NK-92 treated with Interleukin-12 subunit alpha and Interleukin-12 subunit beta, amount 100 ng/mL, for 24 hours (cell line): ENCODE measurements around the gene GMDS.
A peak's percentile ranks its signal among the peaks of the same experiment; 100 is the strongest.

Source experiments
- DNase-seq: peaks from one replicate; lab custom pipeline; 2025; lab: John Stamatoyannopoulos, UW

The GMDS gene

DNA sequence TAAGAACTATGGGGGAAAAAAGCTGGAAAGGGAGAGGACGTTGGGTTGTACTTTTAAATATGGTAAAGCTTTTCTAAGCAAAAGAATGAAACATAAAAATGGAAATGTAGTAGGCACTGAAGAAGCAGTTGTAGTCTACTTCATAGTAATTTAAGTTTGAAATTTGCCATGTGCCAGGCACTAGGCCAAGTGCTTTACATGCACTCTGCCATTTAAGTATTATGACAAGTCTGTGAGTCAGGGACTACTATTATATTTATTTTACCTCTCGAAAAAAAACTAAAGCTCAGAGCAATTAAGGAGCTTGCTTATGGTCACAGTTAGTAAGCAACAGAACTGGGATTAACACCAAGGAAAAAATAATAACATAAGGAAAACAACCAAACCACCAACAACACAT lies 257.8 kb downstream of the GMDS start:
- no peak for DNase-seq

DNA sequence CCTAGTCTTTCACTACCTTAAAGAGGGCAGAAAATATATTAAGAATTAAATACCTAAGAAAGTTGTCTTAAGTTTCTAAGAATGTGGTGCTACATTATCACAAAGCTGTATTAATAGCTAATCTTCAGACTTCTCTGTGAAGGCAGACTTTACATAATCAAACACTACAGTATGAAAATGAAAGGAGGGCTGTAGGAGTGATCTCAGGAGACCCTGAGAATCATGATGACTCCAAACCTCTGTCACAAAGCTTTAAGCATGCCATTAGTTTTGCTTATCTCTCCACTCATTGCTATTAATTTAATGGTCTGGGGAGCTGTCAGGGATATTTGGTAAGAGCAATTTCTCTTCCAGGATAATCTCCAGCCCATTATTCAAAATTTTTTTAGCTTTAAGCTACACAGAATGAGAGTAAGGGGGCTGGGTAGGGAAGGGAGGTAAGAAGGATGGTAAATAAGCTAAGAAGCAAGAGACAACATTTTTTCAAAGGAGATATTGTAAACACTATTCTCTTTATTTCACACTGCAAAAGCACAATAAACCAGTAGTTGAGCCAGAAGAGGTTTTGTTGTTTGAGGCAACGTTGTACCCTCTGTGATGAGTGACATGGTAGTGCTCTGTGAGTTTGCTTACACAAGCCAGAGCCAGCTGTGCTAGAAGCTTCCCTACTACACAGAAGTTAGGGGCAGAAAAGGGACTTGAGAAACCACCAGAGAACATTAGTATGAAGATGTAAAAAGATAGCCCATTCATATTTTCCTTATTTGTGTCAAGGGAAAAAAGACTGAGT lies 258.8 kb downstream of the GMDS start:
- no peak for DNase-seq

DNA sequence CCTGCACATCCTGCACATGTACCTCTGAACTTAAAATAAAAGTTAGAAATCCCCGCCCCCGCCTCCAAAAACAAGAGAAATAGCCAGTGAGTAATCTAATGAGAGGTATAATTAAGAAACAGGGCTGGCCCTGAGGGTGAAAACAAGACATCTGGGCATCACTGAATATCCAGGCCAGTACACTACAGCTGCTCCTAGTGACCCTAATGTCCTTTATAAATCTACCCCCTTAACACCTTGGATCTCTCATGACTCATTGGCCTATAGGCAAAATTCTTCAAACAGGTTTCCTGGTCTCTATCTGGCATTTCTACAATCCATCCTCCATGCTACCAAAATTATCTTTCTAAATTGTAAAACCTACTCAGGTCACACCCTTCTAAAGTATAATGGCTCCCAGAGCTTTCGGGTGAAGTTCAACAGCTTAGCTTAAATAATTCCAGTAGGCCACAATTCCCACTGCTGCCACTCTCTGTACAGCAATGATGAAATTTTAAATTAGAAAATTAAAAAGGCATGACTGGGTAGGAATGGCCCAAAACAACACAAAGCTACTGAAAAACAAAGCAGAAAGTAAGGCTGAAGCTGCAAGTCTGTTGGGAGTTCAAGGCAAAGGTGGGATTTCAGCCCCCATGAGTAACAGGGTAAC lies 260.9 kb downstream of the GMDS start:
- no peak for DNase-seq

DNA sequence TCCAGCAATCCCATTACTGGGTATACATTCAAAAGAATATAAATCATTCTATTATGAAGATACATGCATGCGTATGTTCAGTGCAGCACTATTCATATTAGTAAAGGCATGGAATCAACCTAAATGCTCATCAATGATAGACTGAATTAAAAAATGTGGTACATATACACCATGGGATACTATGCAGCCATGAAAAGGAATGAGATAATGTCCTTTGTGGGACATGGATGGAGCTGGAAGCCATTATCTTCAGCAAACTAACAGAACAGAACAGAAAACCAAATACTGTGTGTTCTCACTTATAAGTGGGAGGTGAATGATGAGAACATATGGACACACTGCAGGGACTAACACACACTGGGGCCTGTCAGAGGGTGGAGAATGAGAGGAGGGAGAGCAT lies 261.6 kb downstream of the GMDS start:
- no peak for DNase-seq

DNA sequence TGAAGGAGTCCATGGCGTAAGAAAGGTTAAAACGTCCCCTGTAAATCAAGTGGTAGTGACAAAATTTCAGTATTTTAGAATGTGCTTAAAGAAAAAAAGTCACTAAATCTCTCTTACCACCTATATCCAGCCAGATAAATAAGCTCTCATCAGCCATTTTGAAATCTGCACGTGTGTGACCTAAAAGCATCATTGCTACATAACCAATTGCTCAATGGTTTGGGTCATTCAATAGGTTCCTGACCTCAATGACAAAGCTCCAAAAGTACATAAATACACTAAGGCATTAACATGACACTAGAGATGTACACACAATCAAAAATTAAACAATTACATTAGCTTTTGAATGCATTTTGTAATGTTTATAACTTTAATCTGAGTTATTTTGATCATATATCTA lies 272.4 kb downstream of the GMDS start:
- DNase-seq: no peak

DNA sequence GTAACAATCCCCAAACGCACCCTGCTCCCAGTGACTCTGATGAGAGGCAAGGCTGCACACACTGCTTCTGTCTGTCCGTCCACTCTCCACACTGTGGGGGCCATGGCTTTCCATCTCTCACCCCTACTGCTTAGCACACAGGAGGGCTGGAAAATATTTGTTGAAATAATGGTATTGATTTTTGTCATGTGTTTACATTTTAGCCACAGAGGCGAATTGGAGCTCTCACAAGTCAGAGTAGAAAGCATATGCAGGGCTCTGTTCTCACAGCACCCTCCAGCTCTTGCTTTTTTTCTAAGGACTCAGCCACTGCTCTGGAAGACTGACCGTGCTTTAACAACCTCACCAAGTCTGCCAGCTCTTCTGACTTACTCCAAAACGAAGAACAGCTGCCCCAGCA lies 273.8 kb downstream of the GMDS start:
- DNase-seq: no peak

DNA sequence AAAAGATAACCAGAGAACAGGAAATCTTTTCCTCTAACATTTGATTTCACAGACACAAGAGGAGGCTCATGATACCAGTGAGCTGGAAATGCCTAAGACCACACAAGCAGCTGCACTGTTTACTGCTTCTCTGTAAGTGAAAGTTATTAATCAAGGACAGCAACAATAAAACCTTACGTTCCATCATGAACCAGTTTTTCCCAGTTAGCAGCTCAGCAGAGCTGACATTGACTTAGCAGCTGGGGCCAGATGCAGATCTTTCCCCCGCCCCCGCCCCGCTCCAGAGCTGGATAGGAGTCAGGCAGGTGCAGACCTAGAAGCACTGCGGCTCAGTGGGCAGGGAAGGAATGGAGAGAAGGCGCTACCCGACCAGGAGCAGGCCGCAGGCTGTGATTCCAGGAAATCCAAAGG lies 275.2 kb downstream of the GMDS start:
- DNase-seq: no peak

DNA sequence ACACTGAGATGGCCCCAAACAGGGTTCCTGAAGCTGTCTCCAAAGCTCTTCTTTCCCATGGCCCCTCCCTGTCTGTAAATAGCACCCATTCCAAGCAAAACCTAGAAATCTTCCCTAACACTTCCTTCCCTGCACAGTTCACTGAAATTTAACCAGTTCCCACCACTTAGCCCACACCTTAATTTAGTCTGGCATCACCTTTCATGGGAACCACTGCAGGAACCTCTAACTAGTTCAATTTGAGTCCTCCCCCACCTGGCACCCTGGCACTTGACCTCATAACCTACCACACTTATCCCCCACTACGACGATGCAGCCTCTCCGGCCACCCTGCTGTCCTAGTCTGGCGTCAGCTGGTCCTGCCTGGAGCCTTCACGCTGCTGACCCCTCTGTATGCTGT lies 278.7 kb downstream of the GMDS start:
- DNase-seq: no peak

DNA sequence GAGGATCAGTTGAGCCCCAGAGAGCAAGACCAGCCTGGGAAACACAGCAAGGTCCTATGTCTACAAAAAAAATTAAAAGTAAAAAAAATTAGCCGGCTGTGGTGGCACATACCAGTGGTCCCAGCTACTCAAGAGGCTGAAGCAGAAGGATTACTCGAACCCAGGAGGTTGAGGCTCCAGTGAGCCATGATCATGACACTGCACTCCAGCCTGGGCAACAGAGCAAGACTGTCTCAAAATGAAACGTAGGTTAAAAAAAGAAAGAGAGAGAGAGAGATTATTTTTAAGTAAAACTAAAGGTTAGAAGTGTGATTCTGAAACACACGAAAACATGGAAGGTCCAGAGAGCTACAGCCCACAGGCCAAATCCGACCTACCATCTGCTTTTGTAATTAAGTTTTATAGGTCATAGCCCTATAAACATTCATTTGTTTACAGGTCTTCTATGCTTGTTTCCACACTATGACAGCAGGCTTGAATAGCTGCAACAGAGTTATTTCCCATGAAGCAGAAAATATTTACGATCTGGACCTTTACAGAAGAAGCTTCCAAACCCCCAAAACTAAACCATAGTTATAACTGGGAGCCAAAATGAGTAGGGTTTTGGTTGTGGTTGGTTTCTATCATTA lies 279.7 kb downstream of the GMDS start:
- no peak for DNase-seq

DNA sequence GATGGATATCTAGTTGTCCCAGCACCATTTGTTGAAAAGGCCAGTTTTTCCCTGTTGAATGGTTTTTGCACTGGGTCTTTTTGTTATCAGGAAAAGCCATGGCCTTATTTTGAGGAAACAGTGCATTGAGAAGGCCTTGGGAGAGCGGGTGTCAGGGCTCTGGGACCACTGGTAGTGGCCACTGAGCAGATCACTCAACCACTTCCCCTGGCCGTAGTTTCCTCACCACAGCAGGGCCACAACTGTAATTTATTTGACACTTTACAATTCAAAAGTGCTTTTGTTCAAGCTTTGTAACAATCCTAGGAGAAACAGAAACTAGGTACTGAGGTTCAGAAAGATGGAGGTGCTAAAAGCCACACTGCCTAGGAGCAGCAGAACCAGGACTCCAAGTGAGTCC lies 281.8 kb downstream of the GMDS start:
- no peak for DNase-seq

DNA sequence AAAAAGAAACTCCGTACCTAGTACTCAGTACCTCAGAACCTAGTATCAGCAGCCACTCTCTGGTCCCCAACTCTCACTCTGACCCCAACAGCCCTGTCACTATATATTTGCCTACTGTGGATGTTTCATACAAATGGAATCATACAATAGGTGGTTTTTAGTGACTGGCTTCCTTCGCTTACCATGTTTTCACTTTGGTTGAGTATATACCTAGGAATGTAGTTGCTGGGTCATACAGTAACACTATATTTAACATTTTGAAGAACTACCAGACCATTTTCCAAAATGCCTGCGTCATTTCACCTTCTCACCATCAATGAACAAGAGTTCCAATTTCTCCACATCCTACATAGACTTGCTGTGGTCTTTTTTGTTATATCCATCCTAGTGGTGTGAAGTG lies 283.2 kb downstream of the GMDS start:
- no peak for DNase-seq

DNA sequence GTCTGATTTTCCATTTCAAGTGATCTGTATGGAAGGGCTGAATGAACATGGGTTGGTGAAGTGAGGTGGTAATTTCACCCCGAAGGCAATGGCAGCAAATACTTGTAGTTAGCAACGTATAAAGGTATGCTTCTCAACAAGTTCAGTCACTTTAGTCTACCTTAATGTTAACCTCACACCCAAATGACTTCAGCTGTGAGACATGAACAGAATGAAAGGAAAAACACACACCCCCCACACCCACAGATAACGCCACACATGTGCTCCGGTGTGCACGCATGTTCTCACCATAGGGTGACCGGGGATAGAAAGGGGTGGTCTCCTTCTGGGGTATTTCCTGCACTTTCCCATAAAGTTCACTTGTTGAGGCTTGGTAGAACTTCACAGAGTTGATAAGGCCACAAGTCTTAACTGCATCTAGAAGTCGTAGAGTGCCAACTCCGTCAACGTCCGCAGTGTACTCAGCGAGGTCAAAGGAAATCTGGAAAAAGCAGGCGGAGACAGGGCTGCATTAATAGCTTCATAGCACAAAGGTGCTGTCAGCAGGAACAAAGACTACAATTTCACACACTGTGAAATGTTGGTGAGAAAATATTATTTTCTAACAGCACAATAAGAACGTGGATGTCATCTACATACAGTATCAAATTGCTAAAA lies 284.8 kb downstream of the GMDS start:
- no peak for DNase-seq

DNA sequence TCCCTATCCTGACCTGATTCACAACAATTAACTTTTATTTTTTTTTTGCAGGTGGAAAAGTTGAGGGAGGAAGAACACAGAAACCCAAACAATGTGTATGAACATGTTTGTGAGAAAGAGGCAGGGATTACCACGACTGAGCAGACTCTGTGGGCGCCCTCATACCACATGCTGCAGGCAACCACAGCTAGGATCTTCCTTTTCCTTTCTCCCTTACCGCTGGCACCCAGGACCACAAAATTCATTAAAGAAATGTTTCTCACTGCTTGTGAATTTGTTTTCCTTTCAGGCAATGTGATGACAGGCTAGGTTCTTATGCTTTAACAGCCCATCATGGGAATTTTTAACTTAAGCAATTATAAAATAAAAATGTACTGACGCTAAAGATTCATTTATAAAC lies 287.1 kb downstream of the GMDS start:
- DNase-seq: no peak

DNA sequence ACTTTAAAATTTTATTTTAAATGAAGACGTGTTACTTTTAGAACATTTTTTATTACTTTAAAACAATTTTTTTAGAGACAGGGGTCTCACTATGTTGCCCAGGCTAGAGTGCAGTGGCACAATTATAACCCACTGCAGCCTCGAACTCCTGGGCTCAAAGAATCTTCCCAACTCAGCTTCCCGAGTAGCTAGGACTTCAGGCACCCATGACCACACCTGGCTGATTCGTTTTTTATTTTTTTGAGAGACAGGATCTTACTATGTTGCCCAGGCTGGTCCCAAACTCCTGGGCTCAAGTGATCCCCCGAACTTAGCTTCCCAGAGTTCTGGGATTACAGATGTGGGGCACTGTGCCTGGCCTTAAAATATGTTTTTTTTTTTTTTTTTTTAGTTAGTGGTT lies 287.7 kb downstream of the GMDS start:
- no peak for DNase-seq

DNA sequence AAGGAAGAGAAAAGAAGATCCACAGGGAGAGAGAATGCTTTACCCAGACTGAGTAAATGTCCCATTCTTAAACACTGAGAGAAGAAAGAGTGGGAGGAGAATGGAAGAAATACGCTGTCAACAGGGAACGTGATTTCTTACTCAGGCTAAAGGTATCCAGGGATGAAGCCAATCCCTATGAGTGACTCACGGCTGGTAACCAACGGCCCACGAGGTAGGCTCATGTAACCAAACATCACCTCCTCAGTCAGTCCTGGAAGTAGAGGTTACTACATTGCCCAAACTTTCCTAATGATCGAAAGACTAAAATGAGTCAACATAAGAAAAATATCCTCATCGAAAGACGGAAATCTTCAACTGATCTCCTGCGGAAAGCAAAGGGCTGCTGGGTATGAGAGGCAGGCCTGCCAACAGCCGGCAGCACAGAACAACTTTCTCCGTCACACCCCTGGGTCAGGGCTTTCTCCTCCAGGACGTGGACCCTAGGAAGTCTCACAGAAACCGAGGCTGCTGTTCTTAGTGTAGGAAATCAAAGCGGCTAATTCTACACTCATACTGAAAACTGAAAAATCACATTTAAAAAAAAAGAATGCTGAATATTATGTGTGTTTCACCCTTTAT lies 292.6 kb downstream of the GMDS start:
- no peak for DNase-seq

DNA sequence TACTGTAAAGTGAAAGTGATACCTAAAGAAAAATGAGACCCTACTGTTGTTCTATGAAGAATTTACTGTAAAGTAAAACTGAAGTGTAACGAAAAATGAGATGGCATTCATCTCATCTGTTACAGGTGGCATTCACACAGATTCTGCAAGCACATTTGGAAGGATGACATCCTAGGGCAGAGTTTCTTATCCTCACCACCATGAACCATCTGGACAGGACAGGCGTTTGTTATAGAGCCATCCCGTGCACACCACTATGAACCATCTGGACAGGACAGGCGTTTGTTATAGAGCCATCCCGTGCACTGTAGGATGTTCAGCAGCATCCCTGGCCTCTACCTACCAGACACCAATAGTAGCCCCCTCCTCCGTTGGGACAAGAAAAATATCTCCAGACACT lies 294.8 kb downstream of the GMDS start:
- DNase-seq: no peak

DNA sequence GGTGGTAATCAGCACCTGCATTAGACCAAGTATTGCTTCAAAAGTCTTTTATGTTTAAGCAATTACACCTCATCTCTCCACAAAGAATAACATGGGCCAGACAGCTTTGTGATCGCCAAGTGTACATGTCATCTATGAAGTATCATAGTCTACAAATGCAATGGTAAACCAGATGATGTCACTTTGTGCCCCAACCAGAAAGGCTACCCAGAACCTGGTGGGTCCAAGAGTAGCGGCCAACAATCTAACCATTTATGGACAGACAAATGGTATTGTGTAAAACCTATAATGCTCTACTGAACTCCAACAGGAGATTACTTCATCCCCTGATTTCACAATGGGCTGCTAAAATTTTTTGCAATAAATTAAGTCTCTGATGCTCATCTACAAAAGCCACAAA lies 295.9 kb downstream of the GMDS start:
- DNase-seq: peak; percentile 30

DNA sequence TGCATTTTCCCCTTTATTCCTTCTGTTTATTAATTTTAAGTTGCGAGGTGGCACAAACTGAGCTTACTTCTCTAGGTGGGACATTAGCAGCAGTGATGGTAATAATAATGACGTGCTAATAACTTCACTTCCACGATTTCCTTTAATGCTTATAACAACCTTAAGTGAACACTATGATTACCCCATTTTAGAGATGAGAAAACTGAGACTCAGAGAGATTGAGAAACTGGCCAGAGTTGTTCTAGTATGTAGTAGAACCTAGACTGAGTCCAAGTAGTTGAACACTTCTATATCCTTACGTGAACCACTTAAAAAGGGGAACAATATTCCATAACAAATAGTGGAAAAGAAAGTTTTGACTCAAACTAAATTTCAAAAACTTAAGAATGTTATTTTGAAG lies 297.5 kb downstream of the GMDS start:
- DNase-seq: no peak

DNA sequence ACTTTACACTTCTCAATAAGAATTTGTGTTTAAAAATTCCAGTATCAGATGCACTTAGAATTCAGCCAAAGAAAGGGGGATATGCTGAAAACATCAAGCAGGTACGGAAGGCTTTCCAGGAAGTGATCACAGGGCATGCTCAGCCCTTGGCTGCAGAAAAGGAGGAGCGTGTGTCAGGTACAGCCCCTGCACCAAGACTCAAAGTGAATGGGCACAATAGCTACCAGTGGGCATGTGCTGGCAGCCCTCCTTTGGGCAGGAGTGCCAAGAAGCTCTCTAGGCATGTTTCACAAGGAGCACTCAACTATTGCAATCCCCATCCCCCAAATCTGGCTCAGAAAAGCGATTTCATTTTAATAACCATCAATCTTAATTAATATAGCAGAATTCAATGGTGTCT lies 298.8 kb downstream of the GMDS start:
- DNase-seq: no peak

DNA sequence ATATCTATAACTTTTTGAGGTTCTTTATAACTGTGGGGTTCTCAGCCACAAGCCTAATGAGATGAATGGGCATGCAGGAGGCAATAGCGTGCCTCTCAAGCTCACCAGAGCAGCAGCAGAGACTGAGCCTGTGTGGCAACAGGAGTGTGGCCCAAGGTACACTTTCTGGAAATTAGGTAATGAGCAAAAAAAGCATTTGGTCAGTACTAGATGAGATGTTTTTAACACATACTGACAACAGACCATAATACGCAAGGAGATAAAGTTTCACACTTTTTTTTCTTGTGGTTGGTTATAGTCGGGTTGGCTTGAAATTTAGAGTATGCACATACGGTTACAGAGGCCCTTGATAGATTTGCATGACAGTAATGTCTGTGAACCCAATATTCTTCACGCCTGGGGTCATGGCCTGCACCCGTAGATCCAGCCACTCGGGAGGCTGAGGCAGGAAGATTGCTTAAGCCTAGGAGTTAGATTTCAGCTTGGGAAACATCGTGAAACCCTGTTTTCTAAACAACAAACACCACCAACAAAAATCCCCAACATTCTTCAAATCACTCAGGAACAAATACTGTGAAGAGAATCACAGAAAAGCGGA lies 300.1 kb downstream of the GMDS start:
- DNase-seq: peak; percentile 60

DNA sequence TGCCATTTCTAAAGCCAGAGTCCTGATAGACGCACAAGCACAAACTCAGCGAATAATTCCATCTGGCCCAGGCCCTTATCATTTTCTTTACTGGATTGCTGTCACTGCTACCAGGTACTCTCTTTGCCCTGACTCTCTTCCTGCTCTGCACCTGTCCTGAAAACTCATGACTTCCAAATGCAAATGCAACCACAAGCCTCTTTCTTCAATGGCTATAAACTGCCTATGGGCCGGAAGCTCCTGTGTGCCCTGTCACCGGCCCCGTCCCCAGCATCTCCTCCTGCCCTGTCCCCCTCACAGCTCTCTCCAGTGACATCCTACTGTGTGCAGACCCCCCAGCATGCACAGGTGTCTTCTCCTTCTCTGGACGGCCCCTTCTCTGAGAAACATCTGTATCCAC lies 302.6 kb downstream of the GMDS start:
- no peak for DNase-seq

DNA sequence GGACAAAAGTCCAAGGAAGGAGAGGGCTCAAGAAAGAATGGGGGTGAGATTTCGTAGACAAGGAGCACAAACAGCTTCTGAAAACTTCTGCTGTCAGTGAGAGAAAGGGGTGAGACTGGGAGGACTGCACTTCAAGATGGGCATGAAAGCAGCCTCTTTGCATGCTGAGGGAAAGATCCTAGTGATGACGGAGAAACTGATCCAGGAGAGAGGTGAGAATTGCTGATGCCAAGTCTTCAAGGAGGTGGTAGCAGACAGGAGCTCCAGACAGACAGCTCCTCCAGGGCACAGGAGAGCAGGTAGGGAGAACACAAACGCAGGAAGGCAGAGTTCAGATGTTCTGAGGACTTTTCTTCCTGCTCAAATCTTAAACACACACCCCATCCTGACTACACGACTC lies 303.9 kb downstream of the GMDS start:
- no peak for DNase-seq
